Spleen (tissue), 11 donors: ENCODE measurements around the gene CPTP. TPM values are rescaled to one million over a fixed set of nuclear protein-coding genes. Genes with fewer than 3 reads are reported as not detected.

Experiments
- DNase-seq: peaks from one replicate; pipeline ENCODE4 v3.0.0-alpha.2; 2020
- H3K27ac ChIP-seq, 8 donors: fragments of 200-600 bp; sonication (generic) in 7 of 8; 1 replicate in 4 of 8; 2 replicates in 4 of 8; pipeline versions ENCODE4 v1.5.0 to v1.8.0; 2016 to 2021; ENCODE audit warnings: inconsistent platforms in 4 of 8, mild to moderate bottlenecking in 4 of 8, moderate library complexity in 1 of 8
- H3K27me3 ChIP-seq, 7 donors: fragments of 200-600 bp; sonication (generic) in 6 of 7; replicated peaks in 1 of 7; 1 replicate in 4 of 7; 2 replicates in 3 of 7; pipeline versions ENCODE4 v1.5.0 to v1.8.0; 2016 to 2021; ENCODE audit warnings: inconsistent platforms in 3 of 7, mild to moderate bottlenecking in 1 of 7
- H3K36me3 ChIP-seq, 6 donors: fragments of 200-600 bp; sonication (generic) in 5 of 6; 1 replicate in 4 of 6; 2 replicates in 2 of 6; pipeline versions ENCODE4 v1.5.0 to v1.8.0; 2016 to 2021; ENCODE audit warnings: inconsistent platforms in 2 of 6
- H3K4me1 ChIP-seq, 6 donors: fragments of 200-600 bp; sonication (generic) in 5 of 6; 1 replicate in 3 of 6; 2 replicates in 3 of 6; pipeline versions ENCODE4 v1.5.0 to v1.8.0; 2016 to 2021; ENCODE audit warnings: inconsistent platforms in 3 of 6
- H3K4me3 ChIP-seq, 8 donors: fragments of 200-600 bp; sonication (generic) in 7 of 8; 1 replicate in 4 of 8; 2 replicates in 4 of 8; pipeline versions ENCODE4 v1.5.0 to v1.8.0; 2016 to 2021; ENCODE audit warnings: inconsistent platforms in 4 of 8, mild to moderate bottlenecking in 4 of 8, moderate library complexity in 2 of 8
- H3K9me3 ChIP-seq, 8 donors: fragments of 200-600 bp; sonication (generic) in 7 of 8; 1 replicate in 4 of 8; 2 replicates in 4 of 8; pipeline versions ENCODE4 v1.5.0 to v1.8.0; 2016 to 2021; ENCODE audit warnings: inconsistent platforms in 4 of 8
- POLR2A ChIP-seq, 3 donors: fragments of 450-650 bp; IDR thresholded peaks; one replicate each; pipeline ENCODE4 v1.5.1; 2017; ENCODE audit warnings: antibody characterized with exemption in 3 of 3, mild to moderate bottlenecking in 1 of 3
- POLR2AphosphoS5 ChIP-seq, 3 donors: sonication (generic); formaldehyde crosslinking; IDR thresholded peaks; one replicate each; pipeline ENCODE4 v1.5.1; 2017; ENCODE audit warnings: antibody characterized with exemption in 3 of 3
- WGBS, 5 donors: extraction: QIAGEN DNeasy Blood & Tissue Kit in 3 of 5; methylation state at CpG; one replicate each; pipeline versions ENCODE4 v1.1.5 to v1.1.7; 2013 to 2018; 5-methylcytosine and 5-hydroxymethylcytosine counted together
- intact Hi-C: fragments of 100-400 bp; cut with DNase I; formaldehyde crosslinking; loops from one replicate; pipeline ENCODE4 v1.15.0; 2023; ENCODE audit warnings: low total_unique reads
- polyA plus RNA-seq, 3 donors: library from polyadenylated mRNA; stranded (reverse); fragments of 200-250 nt; gene quantifications; one replicate each; pipeline ENCODE4 v1.2.1, GENCODE V29; 2013
- total RNA-seq, 7 donors: library from RNA; depleted of rRNA in 3 of 7; stranded (reverse); fragments of >200 nt in 3 of 7; fragmentation: NEBNext Ultra II Directional in 4 of 7; extraction: Animal tissue kit (Norgen Biotek cat#: 25700) in 4 of 7; gene quantifications; one replicate each; pipeline versions ENCODE4 v1.1.0 to v1.2.1, GENCODE V29; 2016 to 2021
- TF ChIP-seq, protein P1 (sequence below), 11 experiments: fragments of 200-600 bp in 7 of 11; fragments of 450-650 bp in 4 of 11; sonication (generic) in 4 of 11; IDR thresholded peaks in 8 of 11; conservative IDR thresholded peaks in 3 of 11; 1 replicate in 7 of 11; 2 replicates in 4 of 11; pipeline versions ENCODE4 v1.4.0 to v1.8.0; 2016 to 2021; ENCODE audit warnings: antibody characterized with exemption in 11 of 11, inconsistent platforms in 4 of 11, mild to moderate bottlenecking in 1 of 11
- donor health status: healthy with polysubstance abuse.
- donor health status: DM: no; HTN: no; CAD: no; lungs with moderate emphysema.
- donor health status: DM: no; HTN: no; CAD: no.
- donor health status: Bipolar disorder and iron deficiency.
- donor health status: healthy.
- donor health status: DM: no; HTN: no; CAD: no.
- donor health status: DM: yes; HTN: yes; CAD: no.

CPTP gene
- total and polyA plus RNA-seq, 10 donors, result 7.5 to 42.1 (median 25.9) TPM

DNA sequence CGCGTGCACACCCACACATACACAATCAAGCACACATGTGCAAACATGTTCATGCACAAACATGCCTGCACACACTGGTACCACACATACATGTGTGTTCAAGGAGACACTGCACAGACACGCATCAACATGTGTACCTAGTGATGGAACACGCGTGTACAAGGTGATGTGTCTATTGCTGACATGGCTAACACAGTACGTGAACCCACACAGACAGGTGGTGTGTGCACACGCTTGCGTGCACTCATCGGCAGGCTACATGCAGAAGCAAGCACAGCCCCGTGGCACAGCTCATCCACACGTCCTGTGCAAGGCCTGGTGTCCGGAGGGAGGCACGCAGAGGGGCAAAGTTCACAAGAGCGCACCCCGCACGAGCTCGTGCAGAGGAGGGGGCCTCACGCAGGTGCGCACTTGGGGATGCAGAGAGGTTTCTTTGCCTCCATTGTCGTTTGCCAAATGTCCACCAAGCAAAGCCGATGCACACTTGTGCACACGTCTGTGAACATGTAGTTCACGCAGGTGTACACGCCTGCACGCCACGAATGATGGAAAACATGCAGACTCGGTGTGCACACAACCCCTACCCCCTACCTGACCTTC is 17.8 kb upstream of the CPTP start:
- Histone ChIP-seq H3K27me3 (no peaks in the 10 kb centered on the region), H3K9me3 (no peaks in the 10 kb centered on the region), H3K27ac (peak overlapping the region in 5 of 8 donors; percentile 97 to 99 (median 98)), H3K36me3 (peaks cover 0 to 22% (median 11%) of the 10 kb centered on the region in 6 donors), H3K4me3 (peak overlapping the region; percentile 62 to 97 (median 86)), H3K4me1 (peaks cover 40 to 74% (median 54%) of the 10 kb centered on the region in 6 donors)
- WGBS, 5 donors, result 41 to 58% (median 52%) methylated on average over 21 to 27 of the region's 27 CpGs
- TF ChIP-seq POLR2AphosphoS5 (IDR thresholded peaks at IDR 0.05), result no peak
- TF ChIP-seq, protein P1, sequence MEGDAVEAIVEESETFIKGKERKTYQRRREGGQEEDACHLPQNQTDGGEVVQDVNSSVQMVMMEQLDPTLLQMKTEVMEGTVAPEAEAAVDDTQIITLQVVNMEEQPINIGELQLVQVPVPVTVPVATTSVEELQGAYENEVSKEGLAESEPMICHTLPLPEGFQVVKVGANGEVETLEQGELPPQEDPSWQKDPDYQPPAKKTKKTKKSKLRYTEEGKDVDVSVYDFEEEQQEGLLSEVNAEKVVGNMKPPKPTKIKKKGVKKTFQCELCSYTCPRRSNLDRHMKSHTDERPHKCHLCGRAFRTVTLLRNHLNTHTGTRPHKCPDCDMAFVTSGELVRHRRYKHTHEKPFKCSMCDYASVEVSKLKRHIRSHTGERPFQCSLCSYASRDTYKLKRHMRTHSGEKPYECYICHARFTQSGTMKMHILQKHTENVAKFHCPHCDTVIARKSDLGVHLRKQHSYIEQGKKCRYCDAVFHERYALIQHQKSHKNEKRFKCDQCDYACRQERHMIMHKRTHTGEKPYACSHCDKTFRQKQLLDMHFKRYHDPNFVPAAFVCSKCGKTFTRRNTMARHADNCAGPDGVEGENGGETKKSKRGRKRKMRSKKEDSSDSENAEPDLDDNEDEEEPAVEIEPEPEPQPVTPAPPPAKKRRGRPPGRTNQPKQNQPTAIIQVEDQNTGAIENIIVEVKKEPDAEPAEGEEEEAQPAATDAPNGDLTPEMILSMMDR (IDR thresholded peaks at IDR 0.05 in 8 of 11, conservative IDR thresholded peaks at IDR 0.05 in 3 of 11), result no peak
- TF ChIP-seq POLR2A (IDR thresholded peaks at IDR 0.05), result no peak
- intact Hi-C loops, result no loop called here
- no peak for DNase-seq

DNA sequence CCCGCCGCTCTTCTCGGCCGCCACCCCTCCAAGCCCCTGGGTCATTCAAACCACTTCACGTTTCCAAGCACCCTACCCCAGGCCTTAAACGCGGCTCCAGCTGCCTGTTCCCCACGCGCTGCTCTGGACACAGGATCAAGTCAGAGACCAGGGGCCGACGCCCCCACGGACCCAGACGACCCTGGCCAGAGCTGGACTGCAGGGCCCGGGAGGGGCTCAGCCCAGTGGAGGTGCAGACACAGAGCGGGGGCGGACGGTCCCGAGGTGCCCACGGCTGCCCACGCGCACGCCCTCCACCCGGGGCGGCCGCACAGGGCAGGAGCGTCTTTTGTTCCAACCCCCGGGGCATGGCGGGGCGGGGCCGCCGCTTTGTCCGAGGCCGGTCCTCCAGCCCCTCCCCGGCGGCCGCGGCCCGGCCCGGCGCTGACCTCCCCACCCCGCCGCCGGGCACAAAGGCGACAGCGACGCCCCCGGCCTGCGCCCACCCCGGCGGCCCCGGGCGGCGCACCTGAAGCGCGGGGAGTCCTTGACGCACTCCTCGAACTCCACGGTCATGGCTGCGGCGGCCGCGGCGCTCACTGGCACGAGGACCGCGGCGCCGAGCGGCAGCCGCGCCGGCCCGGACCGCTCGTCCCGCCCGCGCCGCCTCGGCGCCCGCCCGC is 17.2 kb upstream of the CPTP start:
- Histone ChIP-seq H3K4me1 (peaks cover 40 to 74% (median 54%) of the 10 kb centered on the region in 6 donors), H3K9me3 (no peaks in the 10 kb centered on the region), H3K36me3 (peaks cover 0 to 28% (median 18%) of the 10 kb centered on the region in 6 donors), H3K27ac (peak overlapping the region in 7 of 8 donors; percentile 95 to 99 (median 97)), H3K27me3 (no peaks in the 10 kb centered on the region), H3K4me3 (peak overlapping the region; percentile 62 to 97 (median 86))
- intact Hi-C loops, result no loop called here
- TF ChIP-seq, protein P1 (IDR thresholded peaks at IDR 0.05 in 8 of 11, conservative IDR thresholded peaks at IDR 0.05 in 3 of 11), result no peak
- TF ChIP-seq POLR2AphosphoS5 (IDR thresholded peaks at IDR 0.05) (no peak), POLR2A (IDR thresholded peaks at IDR 0.05) (no peak)
- 0 to 6% (median 1%) methylated on average over 17 to 83 of the region's 83 CpGs for WGBS, 5 donors
- DNase-seq, result peak; percentile 91

DNA sequence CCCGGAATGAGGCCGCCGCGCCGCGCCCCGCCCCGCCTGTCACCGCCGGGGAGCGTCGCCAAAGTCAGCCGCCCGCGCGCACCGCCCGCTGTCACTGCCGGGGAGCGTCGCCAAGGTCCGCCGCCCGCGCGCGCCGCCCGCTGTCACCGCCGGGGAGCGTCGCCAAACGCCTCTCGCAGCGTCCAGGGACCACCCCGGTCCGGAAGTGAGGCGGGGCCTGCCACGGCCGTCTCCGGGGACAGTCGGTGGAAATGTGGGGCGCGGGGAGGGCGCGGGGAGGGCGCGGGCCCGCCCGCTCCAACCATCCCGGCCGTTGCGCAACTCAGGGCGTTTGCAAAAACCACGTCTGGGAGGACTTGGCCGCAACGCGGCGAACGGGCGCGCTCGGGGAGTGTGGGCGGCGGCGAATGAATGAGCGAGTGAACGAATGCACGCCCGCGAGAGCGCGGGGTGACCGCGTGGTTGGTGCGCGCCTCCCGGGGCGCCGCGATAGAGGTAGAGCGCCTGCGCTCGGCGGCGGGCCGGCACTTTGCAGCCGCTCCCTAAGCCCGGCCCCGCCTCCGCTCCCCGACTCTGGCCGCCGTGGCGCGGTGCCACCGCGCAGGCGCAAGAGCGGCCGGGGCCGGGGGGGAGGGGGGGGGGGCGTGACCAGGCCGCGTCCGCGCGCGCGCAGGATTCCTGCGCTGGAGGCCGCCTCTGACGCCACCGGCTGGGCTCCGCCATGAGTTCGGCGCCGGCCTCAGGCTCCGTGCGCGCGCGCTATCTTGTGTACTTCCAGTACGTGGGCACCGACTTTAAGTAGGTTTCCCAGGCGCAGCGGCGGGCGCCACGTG is 16.5 kb upstream of the CPTP start, which contains the start of the genes ACAP3 and PUSL1:
Gene ACAP3, minus strand, starts transcription at position 8 of the 833 bp plus-strand sequence. CDS start 115 bp downstream, outside the sequence.
Gene PUSL1, plus strand, starts transcription at position 675 of the 833 bp plus-strand sequence. Its CDS starts 47 bp downstream, at position 722.
- 0 to 1% (median 0%) methylated on average over 29 to 131 of the region's 131 CpGs for WGBS, 5 donors
- no peaks in the 10 kb centered on the region for H3K27me3 ChIP-seq
- H3K36me3 ChIP-seq, result peaks cover 0 to 36% (median 25%) of the 10 kb centered on the region in 6 donors
- TF ChIP-seq POLR2AphosphoS5 (IDR thresholded peaks at IDR 0.05), result peak; percentile 75 to 77 (median 77)
- TF ChIP-seq, protein P1 (IDR thresholded peaks at IDR 0.05 in 8 of 11, conservative IDR thresholded peaks at IDR 0.05 in 3 of 11), result peak in 6 of 11 experiments; percentile 16 to 43 (median 28)
- TF ChIP-seq POLR2A (IDR thresholded peaks at IDR 0.05), result peak in 1 of 3 donors; percentile 28
- DNase-seq, result peak; percentile 96
- intact Hi-C loops, result no loop called here
- peak within 1 kb of the TSS; percentile 82 to 97 (median 86) for H3K4me3 ChIP-seq
- H3K27ac ChIP-seq, result peak within 1 kb of the TSS; percentile 89 to 99 (median 97)
- peaks cover 40 to 70% (median 53%) of the 10 kb centered on the region in 6 donors for H3K4me1 ChIP-seq
- no peaks in the 10 kb centered on the region for H3K9me3 ChIP-seq
